CD14-positive monocyte (primary cell): ENCODE results near the gene RBM42. TPM values are rescaled to one million over a fixed set of nuclear protein-coding genes. Genes with fewer than 3 reads are reported as not detected.

Experiments used
- DNase-seq, 3 donors: peaks; one replicate each; pipeline ENCODE4 v3.0.0-alpha.2; 2011 to 2022
- H2AFZ ChIP-seq: 2 replicates; pipeline ENCODE4 v1.6.0; 2012; ENCODE audit warnings: mild to moderate bottlenecking, low read depth, low read length, inconsistent platforms; ENCODE audit not compliant: insufficient read depth, poor library complexity, severe bottlenecking
- H3K27ac ChIP-seq, 2 donors: 1 replicate in 1 of 2; 2 replicates in 1 of 2; pipeline ENCODE4 v1.5.1; 2012 to 2013; ENCODE audit warnings: low read length in 2 of 2, control low read depth in 1 of 2, inconsistent platforms in 1 of 2, low read depth in 1 of 2, mild to moderate bottlenecking in 1 of 2
- H3K27me3 ChIP-seq, 2 donors: one replicate each; pipeline versions ENCODE4 v1.6.0 to v1.6.1; 2011 to 2013; ENCODE audit warnings: low read length in 2 of 2; ENCODE audit not compliant: control insufficient read depth in 2 of 2, insufficient read depth in 2 of 2
- H3K36me3 ChIP-seq, 2 donors: replicated peaks in 1 of 2; 1 replicate in 1 of 2; 2 replicates in 1 of 2; pipeline versions ENCODE4 v1.5.1 to v1.6.1; 2012 to 2013; ENCODE audit warnings: low read length in 2 of 2, control low read depth in 1 of 2, inconsistent platforms in 1 of 2, mild to moderate bottlenecking in 1 of 2; ENCODE audit not compliant: insufficient read depth in 2 of 2, control insufficient read depth in 1 of 2
- H3K4me1 ChIP-seq, 2 donors: 1 replicate in 1 of 2; 2 replicates in 1 of 2; pipeline versions ENCODE4 v1.5.1 to v1.6.1; 2012 to 2013; ENCODE audit warnings: low read length in 2 of 2, control low read depth in 1 of 2, inconsistent platforms in 1 of 2, mild to moderate bottlenecking in 1 of 2, moderate library complexity in 1 of 2; ENCODE audit not compliant: insufficient read depth in 2 of 2, control insufficient read depth in 1 of 2
- H3K4me2 ChIP-seq: replicated peaks from 2 replicates; pipeline ENCODE3; 2012; ENCODE audit warnings: low read length, moderate library complexity, mild to moderate bottlenecking; ENCODE audit not compliant: poor library complexity, severe bottlenecking; ENCODE audit errors: extremely low read depth
- H3K4me3 ChIP-seq, 3 experiments: fragments of 200-600 bp in 1 of 3; sonication (generic) in 1 of 3; replicated peaks in 1 of 3; 1 replicate in 2 of 3; 2 replicates in 1 of 3; pipeline ENCODE4 v1.5.1; 2011 to 2013; ENCODE audit warnings: low read length in 3 of 3, mild to moderate bottlenecking in 3 of 3, control low read depth in 2 of 3, low read depth in 2 of 3, inconsistent platforms in 1 of 3, moderate library complexity in 1 of 3
- H3K79me2 ChIP-seq: 2 replicates; pipeline ENCODE4 v1.6.0; 2012; ENCODE audit warnings: mild to moderate bottlenecking, control low read depth, inconsistent platforms, low read length, moderate library complexity; ENCODE audit not compliant: insufficient read depth
- H3K9ac ChIP-seq: 2 replicates; pipeline ENCODE4 v1.6.0; 2017; ENCODE audit warnings: low read length, mild to moderate bottlenecking; ENCODE audit not compliant: insufficient read depth, poor library complexity, severe bottlenecking
- H3K9me3 ChIP-seq, 2 donors: replicated peaks in 1 of 2; 1 replicate in 1 of 2; 2 replicates in 1 of 2; pipeline versions ENCODE4 v1.5.1 to v1.6.1; 2012 to 2013; ENCODE audit warnings: low read length in 2 of 2, control low read depth in 1 of 2; ENCODE audit not compliant: control insufficient read depth in 1 of 2, insufficient read depth in 1 of 2
- H4K20me1 ChIP-seq: 2 replicates; pipeline ENCODE4 v1.6.0; 2012; ENCODE audit warnings: mild to moderate bottlenecking, low read length, control low read depth, moderate library complexity; ENCODE audit not compliant: insufficient read depth
- H3K27ac Mint-ChIP-seq, 7 donors: one replicate each; pipeline ENCODE4 v1.8.0; 2020; ENCODE audit warnings: mild to moderate bottlenecking in 7 of 7, mixed read lengths in 7 of 7, moderate library complexity in 6 of 7, inconsistent platforms in 2 of 7
- H3K27me3 Mint-ChIP-seq, 3 donors: one replicate each; pipeline ENCODE4 v1.8.0; 2021 to 2022; ENCODE audit warnings: low read depth in 3 of 3, mild to moderate bottlenecking in 3 of 3, mixed read lengths in 3 of 3, moderate library complexity in 3 of 3, inconsistent platforms in 1 of 3
- H3K36me3 Mint-ChIP-seq, 2 donors: one replicate each; pipeline ENCODE4 v1.8.0; 2020; ENCODE audit warnings: mixed read lengths in 2 of 2, inconsistent platforms in 1 of 2, mild to moderate bottlenecking in 1 of 2
- H3K4me1 Mint-ChIP-seq: one replicate; pipeline ENCODE4 v1.8.0; 2020; ENCODE audit warnings: mild to moderate bottlenecking, mixed read lengths
- H3K4me3 Mint-ChIP-seq, 2 donors: one replicate each; pipeline ENCODE4 v1.8.0; 2020; ENCODE audit warnings: mild to moderate bottlenecking in 2 of 2, mixed read lengths in 2 of 2, moderate library complexity in 1 of 2
- H3K9me3 Mint-ChIP-seq, 7 donors: one replicate each; pipeline ENCODE4 v1.8.0; 2020 to 2022; ENCODE audit warnings: mixed read lengths in 7 of 7, mild to moderate bottlenecking in 6 of 7, moderate library complexity in 6 of 7, inconsistent platforms in 2 of 7
- CTCF ChIP-seq: fragments of 200-600 bp; IDR thresholded peaks from one replicate; pipeline ENCODE4 v1.8.0; 2022; ENCODE audit warnings: antibody characterized with exemption, mild to moderate bottlenecking
- WGBS: methylation state at CpG from one replicate; pipeline ENCODE4 v1.1.5; 2013; ENCODE audit warnings: missing lambda C conversion rate; ENCODE audit not compliant: insufficient coverage; 5-methylcytosine and 5-hydroxymethylcytosine counted together
- intact Hi-C, 2 donors: fragments of 100-400 bp; cut with micrococcal nuclease; formaldehyde crosslinking; loops; one replicate each; pipeline versions ENCODE4 v1.15.0 to v1.15.1; 2023
- polyA plus RNA-seq, 3 donors: library from polyadenylated mRNA; depleted of rRNA in 1 of 3; unstranded in 2 of 3; stranded (reverse) in 1 of 3; fragments of 300-500 nt in 2 of 3; fragments of >200 nt in 1 of 3; fragmentation: Illumina TruSeq in 2 of 3; gene quantifications; 1 replicate in 2 of 3; 2 replicates in 1 of 3; pipeline ENCODE4 v1.2.3, GENCODE V29; 2012 to 2021

Gene RBM42
- polyA plus RNA-seq, 3 donors: 29.5 to 53.3 (median 50.3) TPM

DNA sequence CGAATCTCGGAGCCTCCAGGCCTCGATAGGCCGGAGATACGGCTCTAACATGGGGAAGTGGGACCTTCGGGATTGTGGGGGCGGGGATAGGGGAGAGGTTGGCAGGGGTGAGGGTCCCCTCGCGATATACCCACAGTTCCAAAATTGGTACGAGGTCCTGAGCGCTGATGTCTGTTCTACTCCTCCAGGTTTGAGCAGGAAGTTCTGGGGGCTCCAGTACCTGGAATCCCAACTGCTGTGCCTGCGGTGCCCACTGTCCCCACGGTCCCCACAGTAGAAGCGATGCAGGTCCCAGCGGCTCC is 447 bp downstream of the RBM42 start:
- peaks cover 13% of the 10 kb centered on the region for H3K4me1 Mint-ChIP-seq
- TF ChIP-seq CTCF: no peak
- Histone ChIP-seq H3K9ac (peak overlapping the region; percentile 98), H2AFZ (peak overlapping the region; percentile 89), H3K4me3 (peak overlapping the region; percentile 41 to 99 (median 98)), H4K20me1 (no peaks in the 10 kb centered on the region), H3K4me1 (peaks cover 14 to 15% of the 10 kb centered on the region in 2 donors), H3K4me2 (peak overlapping the region; percentile 88), H3K79me2 (peaks cover 11% of the 10 kb centered on the region), H3K9me3 (no peaks in the 10 kb centered on the region), H3K27me3 (no peaks in the 10 kb centered on the region), H3K27ac (peak overlapping the region; percentile 85 to 99), H3K36me3 (peaks cover 37 to 41% of the 10 kb centered on the region in 2 donors)
- H3K27ac Mint-ChIP-seq: peak overlapping the region; percentile 96 to 100 (median 96)
- peaks cover 0 to 3% (median 2%) of the 10 kb centered on the region in 3 donors for H3K27me3 Mint-ChIP-seq
- WGBS: 11% methylated on average over 13 of the region's 15 CpGs
- H3K9me3 Mint-ChIP-seq: peaks cover 0 to 3% (median 0%) of the 10 kb centered on the region in 7 donors
- H3K36me3 Mint-ChIP-seq: peaks cover 38 to 43% of the 10 kb centered on the region in 2 donors
- peak overlapping the region; percentile 93 to 98 for H3K4me3 Mint-ChIP-seq
- intact Hi-C loops: loop anchor here (2.0 to 5.0 kb wide), 5 partner anchors 16 to 488 kb away; partner anchors contain the start of genes HAUS5 (in 1 of the 2), KMT2B (in 1 of the 2), LIN37 (in 1 of the 2) and PSENEN (in 1 of the 2)
- no peak for DNase-seq

GRCh38 chr19:35633727-35634440 is 5.0 kb downstream of the RBM42 start:
- peaks cover 71 to 85% of the 10 kb centered on the region in 2 donors for H3K36me3 Mint-ChIP-seq
- DNase-seq: no peak
- H3K27me3 Mint-ChIP-seq: peaks cover 0 to 2% (median under 1%) of the 10 kb centered on the region in 3 donors
- Histone ChIP-seq H3K27ac (no peak overlapping the region), H4K20me1 (no peaks in the 10 kb centered on the region), H3K9ac (no peak overlapping the region), H2AFZ (no peak overlapping the region), H3K4me2 (no peak overlapping the region), H3K9me3 (no peaks in the 10 kb centered on the region), H3K36me3 (peaks cover 61 to 82% of the 10 kb centered on the region in 2 donors), H3K27me3 (no peaks in the 10 kb centered on the region), H3K4me1 (peaks cover 7% of the 10 kb centered on the region in 2 donors), H3K4me3 (no peak overlapping the region), H3K79me2 (peaks cover 11% of the 10 kb centered on the region)
- H3K4me3 Mint-ChIP-seq: no peak overlapping the region
- intact Hi-C loops: no loop called here
- peaks cover 7% of the 10 kb centered on the region for H3K4me1 Mint-ChIP-seq
- no peak for TF ChIP-seq CTCF
- H3K9me3 Mint-ChIP-seq: no peaks in the 10 kb centered on the region
- peak overlapping the region in 2 of 7 donors; percentile 27 to 54 for H3K27ac Mint-ChIP-seq
- 97% methylated on average over 20 of the region's 29 CpGs for WGBS
